ENCODE measurements around the gene ZNF423. TPM values are rescaled to one million over a fixed set of nuclear protein-coding genes. Genes with fewer than 3 reads are reported as not detected.

ZNF423 gene
- total and polyA plus RNA-seq, 5 donors = 5.5 to 22.2 (median 14.4) TPM

DNA sequence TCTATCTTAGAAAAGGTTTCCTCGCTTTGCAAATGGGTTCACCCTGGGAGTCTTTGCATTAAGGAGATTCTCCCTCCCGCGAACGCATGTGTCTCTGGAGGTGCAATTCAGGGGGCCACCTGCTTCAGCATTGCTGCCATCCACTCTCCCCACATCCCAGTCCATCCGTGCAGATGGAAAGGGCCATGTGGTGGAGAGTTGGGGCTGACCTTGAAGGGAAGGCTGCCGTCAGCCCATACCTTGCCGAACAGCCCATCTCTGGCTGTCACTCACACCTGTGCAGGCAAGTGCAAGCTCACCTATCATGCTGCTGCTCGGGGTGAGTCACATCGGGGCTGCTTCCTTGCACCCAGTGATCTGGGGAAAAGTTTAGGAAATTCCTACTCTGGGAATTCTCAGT is 106.1 kb downstream of the ZNF423 start:
- Histone ChIP-seq H3K27me3 (ENCODE audit: control insufficient read depth, insufficient read depth) (no peaks in the 10 kb centered on the region), H3K4me1 (ENCODE audit: control insufficient read depth, insufficient read depth, low read length) (peaks cover 4% of the 10 kb centered on the region), H3K4me3 (ENCODE audit: low read length) (no peak overlapping the region), H3K27ac (ENCODE audit: low read length) (no peak overlapping the region), H3K9me3 (ENCODE audit: control insufficient read depth, low read length) (no peaks in the 10 kb centered on the region)
- intact Hi-C loops (cut with DNase I) = loop anchor here in 3 of 4 donors (10.0 kb wide), 3 partner anchors 85 to 255 kb away; partner anchors contain the start of gene ZNF423 (in 1 of the 3)
- DNase-seq = no peak
- no peak for ATAC-seq
- 77% methylated on average over 9 of the region's 9 CpGs for WGBS

DNA sequence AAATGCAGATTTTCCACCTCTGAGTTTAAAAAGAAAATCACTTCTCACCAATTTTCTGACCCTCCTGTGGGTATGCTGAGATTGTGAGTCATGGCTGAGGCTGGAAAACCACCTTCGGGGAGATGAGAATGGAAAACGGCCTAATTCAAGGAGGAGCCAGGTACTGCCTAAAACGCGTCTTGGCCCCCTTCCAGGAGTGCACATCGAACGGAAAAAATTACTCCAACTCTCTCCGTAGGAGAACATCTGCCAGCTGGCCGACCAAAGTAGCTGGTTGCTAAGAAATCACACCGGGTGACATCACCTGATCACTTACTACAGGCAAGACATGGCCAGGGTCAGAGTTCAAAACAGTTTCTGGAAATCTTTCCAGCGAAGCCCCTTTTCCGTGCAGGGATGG is 107.6 kb downstream of the ZNF423 start:
- ATAC-seq = peak in 1 of 2 donors; percentile 53
- Histone ChIP-seq H3K4me1 (ENCODE audit: control insufficient read depth, insufficient read depth, low read length) (peaks cover 4% of the 10 kb centered on the region), H3K27ac (ENCODE audit: low read length) (no peak overlapping the region), H3K4me3 (ENCODE audit: low read length) (no peak overlapping the region), H3K27me3 (ENCODE audit: control insufficient read depth, insufficient read depth) (no peaks in the 10 kb centered on the region), H3K9me3 (ENCODE audit: control insufficient read depth, low read length) (no peaks in the 10 kb centered on the region)
- DNase-seq = peak in 1 of 3 donors; percentile 53
- 45% methylated on average over 11 of the region's 11 CpGs for WGBS
- intact Hi-C loops (cut with DNase I) = loop anchor here in 1 of 4 donors (10.0 kb wide), 1 partner anchor 254 kb away; no protein-coding TSS in a partner anchor

GRCh38 chr16:49747654-49748053 is 108.3 kb downstream of the ZNF423 start:
- H3K9me3 ChIP-seq (ENCODE audit: control insufficient read depth, low read length) = no peaks in the 10 kb centered on the region
- no peak overlapping the region for H3K4me3 ChIP-seq (ENCODE audit: low read length)
- ATAC-seq = no peak
- intact Hi-C loops (cut with DNase I) = loop anchor here in 1 of 4 donors (10.0 kb wide), 1 partner anchor 253 kb away; no protein-coding TSS in a partner anchor
- no peak overlapping the region for H3K27ac ChIP-seq (ENCODE audit: low read length)
- no peaks in the 10 kb centered on the region for H3K27me3 ChIP-seq (ENCODE audit: control insufficient read depth, insufficient read depth)
- 91% methylated on average over 3 of the region's 3 CpGs for WGBS
- peaks cover 4% of the 10 kb centered on the region for H3K4me1 ChIP-seq (ENCODE audit: control insufficient read depth, insufficient read depth, low read length)
- no peak for DNase-seq

DNA sequence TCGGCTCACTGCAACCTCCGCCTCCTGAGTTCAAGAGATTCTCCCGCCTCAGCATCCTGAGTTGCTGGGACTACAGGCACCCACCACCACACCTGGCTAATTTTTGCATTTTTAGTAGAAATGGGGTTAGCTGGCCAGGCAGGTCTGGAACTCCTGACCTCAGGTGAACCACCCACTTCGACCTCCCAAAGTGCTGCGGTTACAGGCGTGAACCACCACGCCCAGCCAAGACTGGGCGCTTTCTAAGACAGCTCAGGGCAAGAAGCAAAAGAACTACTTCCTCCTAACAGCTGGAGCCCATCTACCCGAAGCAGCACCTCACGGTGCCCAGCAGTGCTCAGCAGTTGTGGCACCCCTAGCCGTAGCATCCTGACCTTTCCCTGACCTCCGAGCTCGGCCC is 109.4 kb downstream of the ZNF423 start:
- intact Hi-C loops (cut with DNase I) = loop anchor here in 1 of 4 donors (10.0 kb wide), 1 partner anchor 252 kb away; no protein-coding TSS in a partner anchor
- Histone ChIP-seq H3K27me3 (ENCODE audit: control insufficient read depth, insufficient read depth) (no peaks in the 10 kb centered on the region), H3K9me3 (ENCODE audit: control insufficient read depth, low read length) (no peaks in the 10 kb centered on the region), H3K4me3 (ENCODE audit: low read length) (no peak overlapping the region), H3K4me1 (ENCODE audit: control insufficient read depth, insufficient read depth, low read length) (peaks cover 4% of the 10 kb centered on the region), H3K27ac (ENCODE audit: low read length) (no peak overlapping the region)
- ATAC-seq (no peak), DNase-seq (no peak)
- 93% methylated on average over 13 of the region's 13 CpGs for WGBS

GRCh38 chr16:49745311-49745747 is 110.6 kb downstream of the ZNF423 start:
- 92% methylated on average over 11 of the region's 11 CpGs for WGBS
- no peak for ATAC-seq

DNA sequence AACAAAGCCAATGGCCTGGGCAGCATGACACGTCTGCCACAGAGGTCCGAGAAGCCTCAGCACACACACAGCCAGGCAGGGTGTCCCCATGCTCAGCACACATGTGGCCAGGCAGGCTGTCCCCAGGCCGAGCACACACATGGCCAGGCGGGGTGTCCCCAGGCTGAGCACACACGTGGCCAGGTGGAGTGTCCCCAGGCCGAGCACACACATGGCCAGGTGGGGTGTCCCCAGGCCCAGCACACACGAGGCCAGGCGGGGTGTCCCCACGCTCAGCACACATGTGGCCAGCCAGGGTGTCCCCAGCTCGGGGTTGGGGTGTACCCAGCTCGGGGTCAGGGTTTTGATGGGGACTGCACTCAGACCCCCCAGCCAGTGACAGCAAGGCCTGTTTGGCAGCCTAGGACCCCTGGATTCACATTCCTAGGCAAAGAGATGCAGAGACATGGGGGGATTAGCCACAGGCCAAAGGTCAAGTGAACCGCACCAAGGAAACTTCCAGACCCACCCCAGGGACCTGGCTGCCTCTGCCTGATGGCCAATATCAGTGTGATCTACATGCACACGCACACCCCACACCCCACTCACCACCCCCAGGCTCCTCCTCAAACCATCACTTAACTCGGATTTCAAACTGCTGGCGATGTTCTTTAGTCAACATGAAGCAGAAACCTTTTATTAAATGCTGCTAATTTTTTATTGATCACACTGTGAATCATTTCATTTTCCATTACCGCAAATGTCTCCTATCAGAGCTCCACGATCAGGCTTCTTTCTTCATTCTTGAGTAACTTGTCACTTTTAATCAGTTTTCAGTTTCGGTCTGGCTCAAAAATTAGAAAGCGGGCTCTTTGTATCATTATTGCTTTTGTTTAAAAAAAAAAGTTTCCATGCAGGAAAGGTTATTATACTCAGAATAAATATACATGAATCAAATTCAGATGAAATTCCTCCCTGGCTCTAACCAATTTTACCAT is 111.4 kb downstream of the ZNF423 start:
- no peak overlapping the region for H3K27ac ChIP-seq (ENCODE audit: low read length)
- H3K9me3 ChIP-seq (ENCODE audit: control insufficient read depth, low read length) = no peaks in the 10 kb centered on the region
- no peaks in the 10 kb centered on the region for H3K27me3 ChIP-seq (ENCODE audit: control insufficient read depth, insufficient read depth)
- WGBS = 91% methylated on average over 19 of the region's 19 CpGs
- no peaks in the 10 kb centered on the region for H3K4me1 ChIP-seq (ENCODE audit: control insufficient read depth, insufficient read depth, low read length)
- intact Hi-C loops (cut with DNase I) = loop anchor here in 1 of 4 donors (10.0 kb wide), 1 partner anchor 250 kb away; no protein-coding TSS in a partner anchor
- ATAC-seq (no peak), DNase-seq (no peak)
- H3K4me3 ChIP-seq (ENCODE audit: low read length) = no peak overlapping the region

More at GRCh38 chr16:49745311-49745747, 110.6 kb downstream of the ZNF423 start:
- no peak for DNase-seq
- Histone ChIP-seq H3K27me3 (ENCODE audit: control insufficient read depth, insufficient read depth) (no peaks in the 10 kb centered on the region), H3K27ac (ENCODE audit: low read length) (no peak overlapping the region), H3K9me3 (ENCODE audit: control insufficient read depth, low read length) (no peaks in the 10 kb centered on the region), H3K4me1 (ENCODE audit: control insufficient read depth, insufficient read depth, low read length) (peaks cover 2% of the 10 kb centered on the region), H3K4me3 (ENCODE audit: low read length) (no peak overlapping the region)
- intact Hi-C loops (cut with DNase I) = loop anchor here in 1 of 4 donors (10.0 kb wide), 1 partner anchor 251 kb away; no protein-coding TSS in a partner anchor

DNA sequence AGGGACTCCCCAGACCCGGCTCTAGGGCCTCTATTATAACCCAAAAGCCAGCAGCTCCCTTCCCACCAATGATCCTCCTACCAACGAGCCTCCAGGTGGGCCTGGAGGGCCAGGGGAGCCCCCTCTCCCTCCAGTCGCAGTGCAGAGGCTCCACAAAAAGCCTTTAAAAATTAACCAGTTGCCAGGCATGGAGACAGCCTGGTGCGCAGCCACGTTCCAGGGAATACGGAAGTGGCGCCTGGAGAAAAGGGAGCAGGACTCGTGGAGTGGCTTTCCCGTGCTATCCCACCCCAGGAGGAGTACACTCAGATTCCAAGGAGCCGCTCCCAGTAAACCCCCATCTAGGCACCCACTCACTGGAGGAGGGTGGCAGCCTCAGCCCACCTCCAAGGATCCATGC is 112.3 kb downstream of the ZNF423 start:
- Histone ChIP-seq H3K4me3 (ENCODE audit: low read length) (no peak overlapping the region), H3K27me3 (ENCODE audit: control insufficient read depth, insufficient read depth) (no peaks in the 10 kb centered on the region), H3K9me3 (ENCODE audit: control insufficient read depth, low read length) (no peaks in the 10 kb centered on the region), H3K4me1 (ENCODE audit: control insufficient read depth, insufficient read depth, low read length) (no peaks in the 10 kb centered on the region), H3K27ac (ENCODE audit: low read length) (no peak overlapping the region)
- ATAC-seq = no peak
- 86% methylated on average over 10 of the region's 10 CpGs for WGBS
- DNase-seq = peak in 1 of 3 donors; percentile 2
- intact Hi-C loops (cut with DNase I) = loop anchor here in 1 of 4 donors (10.0 kb wide), 1 partner anchor 249 kb away; no protein-coding TSS in a partner anchor

GRCh38 chr16:49743203-49743464 is 112.8 kb downstream of the ZNF423 start:
- Histone ChIP-seq H3K27ac (ENCODE audit: low read length) (no peak overlapping the region), H3K4me3 (ENCODE audit: low read length) (no peak overlapping the region), H3K9me3 (ENCODE audit: control insufficient read depth, low read length) (no peaks in the 10 kb centered on the region), H3K27me3 (ENCODE audit: control insufficient read depth, insufficient read depth) (no peaks in the 10 kb centered on the region), H3K4me1 (ENCODE audit: control insufficient read depth, insufficient read depth, low read length) (no peaks in the 10 kb centered on the region)
- intact Hi-C loops (cut with DNase I) = loop anchor here in 1 of 4 donors (10.0 kb wide), 1 partner anchor 248 kb away; no protein-coding TSS in a partner anchor
- DNase-seq = no peak
- ATAC-seq = no peak
- 87% methylated on average over 4 of the region's 4 CpGs for WGBS

DNA sequence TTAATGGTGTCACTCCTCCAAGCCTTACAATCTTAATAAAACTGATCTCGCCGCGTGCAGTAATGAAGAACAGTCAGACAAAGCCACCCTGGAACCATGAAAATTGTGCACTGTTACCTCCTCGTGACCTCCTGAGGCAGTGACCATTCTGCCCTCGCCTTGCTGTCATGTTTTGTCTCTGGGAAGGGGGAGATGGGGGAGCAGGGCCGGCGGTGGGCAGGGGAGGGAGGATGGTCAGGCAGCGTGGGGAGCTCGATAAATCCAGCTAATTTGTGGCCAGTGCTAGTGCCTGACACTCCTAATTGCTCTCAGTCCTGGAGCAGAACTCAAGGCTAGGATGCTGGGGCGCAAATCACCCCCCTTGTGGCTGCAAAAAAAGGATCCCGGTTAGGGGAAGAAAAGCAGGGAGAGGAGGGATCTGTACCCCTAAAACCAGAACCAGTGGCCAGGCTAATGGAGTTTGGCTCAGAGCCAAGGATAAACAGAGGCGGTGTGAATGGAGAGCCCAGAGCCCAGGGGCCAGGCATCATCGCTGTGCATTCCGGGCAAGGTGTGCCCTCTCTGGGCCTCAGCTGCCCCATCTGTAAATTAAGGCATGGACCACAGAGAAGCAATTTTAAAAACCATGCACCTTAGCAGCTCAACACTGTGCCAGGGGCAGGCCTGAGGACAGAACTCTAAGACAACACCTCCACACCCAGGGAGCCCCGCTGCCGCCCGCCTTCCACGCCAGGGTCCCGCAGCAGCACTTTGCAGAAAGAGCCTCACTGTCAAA is 113.3 kb downstream of the ZNF423 start:
- intact Hi-C loops (cut with DNase I) = loop anchor here in 1 of 4 donors (10.0 kb wide), 1 partner anchor 248 kb away; no protein-coding TSS in a partner anchor
- H3K9me3 ChIP-seq (ENCODE audit: control insufficient read depth, low read length) = no peaks in the 10 kb centered on the region
- DNase-seq (peak in 1 of 3 donors; percentile 47), ATAC-seq (no peak)
- no peak overlapping the region for H3K27ac ChIP-seq (ENCODE audit: low read length)
- H3K27me3 ChIP-seq (ENCODE audit: control insufficient read depth, insufficient read depth) = no peaks in the 10 kb centered on the region
- no peaks in the 10 kb centered on the region for H3K4me1 ChIP-seq (ENCODE audit: control insufficient read depth, insufficient read depth, low read length)
- WGBS = 85% methylated on average over 19 of the region's 19 CpGs
- H3K4me3 ChIP-seq (ENCODE audit: low read length) = no peak overlapping the region

DNA sequence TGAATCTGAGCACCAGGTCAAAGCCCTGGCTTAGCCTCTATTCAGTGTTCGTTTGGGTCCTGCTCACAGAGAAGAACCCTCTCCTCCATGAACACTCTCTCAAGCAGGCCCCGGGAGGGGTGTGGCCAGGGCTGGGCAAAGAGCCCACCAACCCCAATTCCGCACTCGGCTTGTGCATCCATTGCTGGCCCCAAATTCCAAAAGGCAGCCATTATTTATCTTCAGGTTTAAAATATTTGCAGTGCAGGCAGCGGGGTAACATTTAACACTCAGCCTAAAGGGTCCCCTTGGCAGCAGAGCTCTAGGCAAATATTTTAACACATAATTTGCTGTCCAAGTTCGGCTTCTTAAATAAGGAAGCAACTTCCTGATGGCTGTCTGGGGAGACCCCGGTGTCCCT is 115.7 kb downstream of the ZNF423 start:
- Histone ChIP-seq H3K27me3 (ENCODE audit: control insufficient read depth, insufficient read depth) (no peaks in the 10 kb centered on the region), H3K4me1 (ENCODE audit: control insufficient read depth, insufficient read depth, low read length) (no peaks in the 10 kb centered on the region), H3K27ac (ENCODE audit: low read length) (no peak overlapping the region), H3K4me3 (ENCODE audit: low read length) (no peak overlapping the region), H3K9me3 (ENCODE audit: control insufficient read depth, low read length) (no peaks in the 10 kb centered on the region)
- 56% methylated on average over 7 of the region's 7 CpGs for WGBS
- ATAC-seq (no peak), DNase-seq (peak in 2 of 3 donors; percentile 16 to 58)
- intact Hi-C loops (cut with DNase I) = loop anchor here in 1 of 4 donors (10.0 kb wide), 1 partner anchor 245 kb away; no protein-coding TSS in a partner anchor

Measured in right cardiac atrium (tissue), 5 donors.